ENCODE data around the gene NLGN1. TPM values are rescaled to one million over a fixed set of nuclear protein-coding genes. Genes with fewer than 3 reads are reported as not detected.

Gene NLGN1
- total and polyA plus RNA-seq, 2 of the 13 experiments (the other 11 are each of a cell fraction or from before 2014, with no cell fraction given) = not detected

DNA sequence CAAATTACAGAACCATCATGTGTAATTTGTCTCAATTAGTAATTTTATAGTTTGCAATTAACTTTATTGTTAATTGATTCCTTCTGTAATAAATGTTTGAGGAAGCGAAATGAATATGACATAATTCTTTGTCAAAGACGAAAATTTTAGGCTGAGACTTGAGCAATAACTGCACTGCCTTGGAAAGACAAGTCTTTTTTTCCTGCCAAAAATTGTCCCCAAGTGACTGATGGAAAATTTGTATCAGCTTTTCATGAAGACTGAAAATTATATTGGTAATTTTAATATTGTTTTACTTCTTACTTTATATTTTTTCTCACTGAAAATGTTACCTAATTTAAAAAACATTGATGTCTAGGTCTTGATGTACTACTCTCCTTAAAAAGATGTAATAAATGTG is 622.6 kb downstream of the NLGN1 start:
- no peak overlapping the region for H2AFZ ChIP-seq (ENCODE audit: low read length)
- no peak overlapping the region for H3K4me2 ChIP-seq (ENCODE audit: low read depth, low read length)
- H3K4me3 ChIP-seq (replicated peaks in 1 of 3; ENCODE audit: insufficient read depth in 1 of 3, low read depth in 2 of 3, low read length in 3 of 3) = no peak overlapping the region
- H3K27ac ChIP-seq (ENCODE audit: extremely low read length, insufficient read depth, low read length) = no peak overlapping the region
- in situ Hi-C loops (cut with HindIII; ENCODE audit: extremely low pct_ligation_motif_present, low pct_unique_long_range_greater_than_20kb) = no loop called here
- no peak overlapping the region for H3K9ac ChIP-seq (ENCODE audit: insufficient read depth, low read depth, low read length)
- H3K9me3 ChIP-seq (ENCODE audit: low read length) = no peaks in the 10 kb centered on the region
- H4K20me1 ChIP-seq (ENCODE audit: insufficient read depth, low read length) = no peaks in the 10 kb centered on the region
- no TSS peak for BruUV-seq (replicated peaks)
- H3K27me3 ChIP-seq (ENCODE audit: control insufficient read depth in 1 of 2, insufficient read depth in 2 of 2, low read length in 2 of 2) = no peaks in the 10 kb centered on the region
- CTCF ChIA-PET (ENCODE audit: low intra/inter-chr PET ratio, low total read pairs) = no interaction called here
- 0% methylated on average over 2 of the region's 2 CpGs for WGBS (ENCODE audit: low lambda C conversion rate)
- intact Hi-C loops (cut with micrococcal nuclease; ENCODE audit: unreplicated experiment) = no loop called here
- no peaks in the 10 kb centered on the region for H3K36me3 ChIP-seq (replicated peaks in 1 of 2; ENCODE audit: control insufficient read depth in 1 of 2, insufficient read depth in 2 of 2, low read length in 2 of 2)
- POLR2A ChIA-PET = no interaction called here
- FAIRE-seq (no peak), DNase-seq (ENCODE audit: low spot score) (no peak), ATAC-seq (no peak)
- no peaks in the 10 kb centered on the region for H3K4me1 ChIP-seq (ENCODE audit: insufficient read depth, low read length)
- no peaks in the 10 kb centered on the region for H3K79me2 ChIP-seq (ENCODE audit: insufficient read depth, low read length)
- no peak for TF ChIP-seq CHD4 (IDR thresholded peaks at IDR 0.05; ENCODE audit: borderline replicate concordance, low read length)
- TF ChIP-seq TBP (CRISPR knock-in tag; IDR thresholded peaks at IDR 0.05) = no peak
- no peak for TF ChIP-seq KLF13 (CRISPR knock-in tag; IDR thresholded peaks at IDR 0.05)
- TF ChIP-seq ZNF557 (CRISPR knock-in tag; IDR thresholded peaks at IDR 0.05) = no peak
- TF ChIP-seq GATA4 (IDR thresholded peaks at IDR 0.05; ENCODE audit: borderline replicate concordance, low read depth) = no peak
- TF ChIP-seq, protein P1, sequence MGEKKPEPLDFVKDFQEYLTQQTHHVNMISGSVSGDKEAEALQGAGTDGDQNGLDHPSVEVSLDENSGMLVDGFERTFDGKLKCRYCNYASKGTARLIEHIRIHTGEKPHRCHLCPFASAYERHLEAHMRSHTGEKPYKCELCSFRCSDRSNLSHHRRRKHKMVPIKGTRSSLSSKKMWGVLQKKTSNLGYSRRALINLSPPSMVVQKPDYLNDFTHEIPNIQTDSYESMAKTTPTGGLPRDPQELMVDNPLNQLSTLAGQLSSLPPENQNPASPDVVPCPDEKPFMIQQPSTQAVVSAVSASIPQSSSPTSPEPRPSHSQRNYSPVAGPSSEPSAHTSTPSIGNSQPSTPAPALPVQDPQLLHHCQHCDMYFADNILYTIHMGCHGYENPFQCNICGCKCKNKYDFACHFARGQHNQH (CRISPR knock-in tag; IDR thresholded peaks at IDR 0.05) = no peak
- TF ChIP-seq, protein P2, sequence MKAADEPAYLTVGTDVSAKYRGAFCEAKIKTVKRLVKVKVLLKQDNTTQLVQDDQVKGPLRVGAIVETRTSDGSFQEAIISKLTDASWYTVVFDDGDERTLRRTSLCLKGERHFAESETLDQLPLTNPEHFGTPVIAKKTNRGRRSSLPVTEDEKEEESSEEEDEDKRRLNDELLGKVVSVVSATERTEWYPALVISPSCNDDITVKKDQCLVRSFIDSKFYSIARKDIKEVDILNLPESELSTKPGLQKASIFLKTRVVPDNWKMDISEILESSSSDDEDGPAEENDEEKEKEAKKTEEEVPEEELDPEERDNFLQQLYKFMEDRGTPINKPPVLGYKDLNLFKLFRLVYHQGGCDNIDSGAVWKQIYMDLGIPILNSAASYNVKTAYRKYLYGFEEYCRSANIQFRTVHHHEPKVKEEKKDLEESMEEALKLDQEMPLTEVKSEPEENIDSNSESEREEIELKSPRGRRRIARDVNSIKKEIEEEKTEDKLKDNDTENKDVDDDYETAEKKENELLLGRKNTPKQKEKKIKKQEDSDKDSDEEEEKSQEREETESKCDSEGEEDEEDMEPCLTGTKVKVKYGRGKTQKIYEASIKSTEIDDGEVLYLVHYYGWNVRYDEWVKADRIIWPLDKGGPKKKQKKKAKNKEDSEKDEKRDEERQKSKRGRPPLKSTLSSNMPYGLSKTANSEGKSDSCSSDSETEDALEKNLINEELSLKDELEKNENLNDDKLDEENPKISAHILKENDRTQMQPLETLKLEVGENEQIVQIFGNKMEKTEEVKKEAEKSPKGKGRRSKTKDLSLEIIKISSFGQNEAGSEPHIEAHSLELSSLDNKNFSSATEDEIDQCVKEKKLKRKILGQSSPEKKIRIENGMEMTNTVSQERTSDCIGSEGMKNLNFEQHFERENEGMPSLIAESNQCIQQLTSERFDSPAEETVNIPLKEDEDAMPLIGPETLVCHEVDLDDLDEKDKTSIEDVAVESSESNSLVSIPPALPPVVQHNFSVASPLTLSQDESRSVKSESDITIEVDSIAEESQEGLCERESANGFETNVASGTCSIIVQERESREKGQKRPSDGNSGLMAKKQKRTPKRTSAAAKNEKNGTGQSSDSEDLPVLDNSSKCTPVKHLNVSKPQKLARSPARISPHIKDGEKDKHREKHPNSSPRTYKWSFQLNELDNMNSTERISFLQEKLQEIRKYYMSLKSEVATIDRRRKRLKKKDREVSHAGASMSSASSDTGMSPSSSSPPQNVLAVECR (CRISPR knock-in tag; IDR thresholded peaks at IDR 0.05; ENCODE audit: borderline replicate concordance) = no peak
- TF ChIP-seq, protein P3, sequence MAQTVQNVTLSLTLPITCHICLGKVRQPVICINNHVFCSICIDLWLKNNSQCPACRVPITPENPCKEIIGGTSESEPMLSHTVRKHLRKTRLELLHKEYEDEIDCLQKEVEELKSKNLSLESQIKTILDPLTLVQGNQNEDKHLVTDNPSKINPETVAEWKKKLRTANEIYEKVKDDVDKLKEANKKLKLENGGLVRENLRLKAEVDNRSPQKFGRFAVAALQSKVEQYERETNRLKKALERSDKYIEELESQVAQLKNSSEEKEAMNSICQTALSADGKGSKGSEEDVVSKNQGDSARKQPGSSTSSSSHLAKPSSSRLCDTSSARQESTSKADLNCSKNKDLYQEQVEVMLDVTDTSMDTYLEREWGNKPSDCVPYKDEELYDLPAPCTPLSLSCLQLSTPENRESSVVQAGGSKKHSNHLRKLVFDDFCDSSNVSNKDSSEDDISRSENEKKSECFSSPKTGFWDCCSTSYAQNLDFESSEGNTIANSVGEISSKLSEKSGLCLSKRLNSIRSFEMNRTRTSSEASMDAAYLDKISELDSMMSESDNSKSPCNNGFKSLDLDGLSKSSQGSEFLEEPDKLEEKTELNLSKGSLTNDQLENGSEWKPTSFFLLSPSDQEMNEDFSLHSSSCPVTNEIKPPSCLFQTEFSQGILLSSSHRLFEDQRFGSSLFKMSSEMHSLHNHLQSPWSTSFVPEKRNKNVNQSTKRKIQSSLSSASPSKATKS (CRISPR knock-in tag; IDR thresholded peaks at IDR 0.05) = no peak
- TF ChIP-seq, protein P4, sequence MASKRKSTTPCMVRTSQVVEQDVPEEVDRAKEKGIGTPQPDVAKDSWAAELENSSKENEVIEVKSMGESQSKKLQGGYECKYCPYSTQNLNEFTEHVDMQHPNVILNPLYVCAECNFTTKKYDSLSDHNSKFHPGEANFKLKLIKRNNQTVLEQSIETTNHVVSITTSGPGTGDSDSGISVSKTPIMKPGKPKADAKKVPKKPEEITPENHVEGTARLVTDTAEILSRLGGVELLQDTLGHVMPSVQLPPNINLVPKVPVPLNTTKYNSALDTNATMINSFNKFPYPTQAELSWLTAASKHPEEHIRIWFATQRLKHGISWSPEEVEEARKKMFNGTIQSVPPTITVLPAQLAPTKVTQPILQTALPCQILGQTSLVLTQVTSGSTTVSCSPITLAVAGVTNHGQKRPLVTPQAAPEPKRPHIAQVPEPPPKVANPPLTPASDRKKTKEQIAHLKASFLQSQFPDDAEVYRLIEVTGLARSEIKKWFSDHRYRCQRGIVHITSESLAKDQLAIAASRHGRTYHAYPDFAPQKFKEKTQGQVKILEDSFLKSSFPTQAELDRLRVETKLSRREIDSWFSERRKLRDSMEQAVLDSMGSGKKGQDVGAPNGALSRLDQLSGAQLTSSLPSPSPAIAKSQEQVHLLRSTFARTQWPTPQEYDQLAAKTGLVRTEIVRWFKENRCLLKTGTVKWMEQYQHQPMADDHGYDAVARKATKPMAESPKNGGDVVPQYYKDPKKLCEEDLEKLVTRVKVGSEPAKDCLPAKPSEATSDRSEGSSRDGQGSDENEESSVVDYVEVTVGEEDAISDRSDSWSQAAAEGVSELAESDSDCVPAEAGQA (IDR thresholded peaks at IDR 0.05; ENCODE audit: low read depth) = no peak
- TF ChIP-seq, protein P4 (CRISPR knock-in tag; IDR thresholded peaks at IDR 0.05; ENCODE audit: borderline replicate concordance) = no peak
- no peak for TF ChIP-seq SRY (CRISPR knock-in tag; IDR thresholded peaks at IDR 0.05)
- TF ChIP-seq SNAPC2 (CRISPR knock-in tag; IDR thresholded peaks at IDR 0.05) = no peak
